Esophagus (tissue), 2 donors: Measurements from ENCODE around the gene NKX3-2. TPM values are rescaled to one million over a fixed set of nuclear protein-coding genes. Genes with fewer than 3 reads are reported as not detected.

Experiments used
- H3K27ac ChIP-seq, 2 donors: one replicate each; pipeline ENCODE4 v1.5.1; 2013; ENCODE audit warnings: low read depth in 2 of 2, mild to moderate bottlenecking in 2 of 2, inconsistent platforms in 1 of 2, low read length in 1 of 2, moderate library complexity in 1 of 2
- H3K27me3 ChIP-seq, 2 donors: one replicate each; pipeline ENCODE4 v1.6.1; 2013; ENCODE audit warnings: low read length in 2 of 2, control low read depth in 1 of 2, mild to moderate bottlenecking in 1 of 2; ENCODE audit not compliant: insufficient read depth in 2 of 2, control insufficient read depth in 1 of 2
- H3K36me3 ChIP-seq, 2 donors: one replicate each; pipeline ENCODE4 v1.6.1; 2013; ENCODE audit warnings: low read length in 1 of 2; ENCODE audit not compliant: control insufficient read depth in 2 of 2, insufficient read depth in 2 of 2
- H3K4me1 ChIP-seq, 2 donors: one replicate each; pipeline ENCODE4 v1.6.1; 2013; ENCODE audit warnings: low read length in 1 of 2; ENCODE audit not compliant: control insufficient read depth in 2 of 2, insufficient read depth in 2 of 2
- H3K4me3 ChIP-seq, 2 donors: one replicate each; pipeline ENCODE4 v1.5.1; 2013; ENCODE audit warnings: low read length in 2 of 2, mild to moderate bottlenecking in 2 of 2, low read depth in 1 of 2, moderate library complexity in 1 of 2
- H3K9me3 ChIP-seq, 2 donors: one replicate each; pipeline ENCODE4 v1.6.1; 2013; ENCODE audit warnings: mild to moderate bottlenecking in 2 of 2, low read depth in 1 of 2, low read length in 1 of 2, moderate library complexity in 1 of 2; ENCODE audit not compliant: control insufficient read depth in 2 of 2, insufficient read depth in 1 of 2
- WGBS, 2 donors: extraction: QIAGEN DNeasy Blood & Tissue Kit; methylation state at CpG; one replicate each; pipeline ENCODE4 v1.1.7; 2013; 5-methylcytosine and 5-hydroxymethylcytosine counted together
- polyA plus RNA-seq, 2 donors: library from polyadenylated mRNA; stranded (reverse); fragments of 200-250 nt; gene quantifications; one replicate each; pipeline ENCODE4 v1.2.3, GENCODE V29; 2013
- donor health status: healthy with polysubstance abuse.
- donor health status: Bipolar disorder and iron deficiency.

NKX3-2 gene
- polyA plus RNA-seq, 2 donors = 0.04 to 0.63 TPM

GRCh38 chr4:13492747-13493146, 51.6 kb downstream of the NKX3-2 start:
- Histone ChIP-seq H3K36me3 (no peaks in the 10 kb centered on the region), H3K27ac (no peak overlapping the region), H3K4me3 (no peak overlapping the region), H3K4me1 (no peaks in the 10 kb centered on the region), H3K9me3 (no peaks in the 10 kb centered on the region), H3K27me3 (no peaks in the 10 kb centered on the region)
- 74 to 76% methylated on average over 3 of the region's 3 CpGs for WGBS, 2 donors

Other genes with a start within 250 kb of the NKX3-2 start
- gene RAB28, start 60.2 kb downstream of the NKX3-2 start, polyA plus RNA-seq = 1 to 10 TPM; 5.8 to 7.2 TPM
- 1 to 10 TPM; 8.0 to 9.0 TPM for gene BOD1L1, start 83.2 kb upstream of the NKX3-2 start, polyA plus RNA-seq